ENCODE results near the gene TMTC3.
"Not testable (repeated sequence)": the region's sequence is repeated elsewhere in the genome, so short reads cannot be mapped to it uniquely, and the experiment has no call there.

TMTC3 gene

DNA sequence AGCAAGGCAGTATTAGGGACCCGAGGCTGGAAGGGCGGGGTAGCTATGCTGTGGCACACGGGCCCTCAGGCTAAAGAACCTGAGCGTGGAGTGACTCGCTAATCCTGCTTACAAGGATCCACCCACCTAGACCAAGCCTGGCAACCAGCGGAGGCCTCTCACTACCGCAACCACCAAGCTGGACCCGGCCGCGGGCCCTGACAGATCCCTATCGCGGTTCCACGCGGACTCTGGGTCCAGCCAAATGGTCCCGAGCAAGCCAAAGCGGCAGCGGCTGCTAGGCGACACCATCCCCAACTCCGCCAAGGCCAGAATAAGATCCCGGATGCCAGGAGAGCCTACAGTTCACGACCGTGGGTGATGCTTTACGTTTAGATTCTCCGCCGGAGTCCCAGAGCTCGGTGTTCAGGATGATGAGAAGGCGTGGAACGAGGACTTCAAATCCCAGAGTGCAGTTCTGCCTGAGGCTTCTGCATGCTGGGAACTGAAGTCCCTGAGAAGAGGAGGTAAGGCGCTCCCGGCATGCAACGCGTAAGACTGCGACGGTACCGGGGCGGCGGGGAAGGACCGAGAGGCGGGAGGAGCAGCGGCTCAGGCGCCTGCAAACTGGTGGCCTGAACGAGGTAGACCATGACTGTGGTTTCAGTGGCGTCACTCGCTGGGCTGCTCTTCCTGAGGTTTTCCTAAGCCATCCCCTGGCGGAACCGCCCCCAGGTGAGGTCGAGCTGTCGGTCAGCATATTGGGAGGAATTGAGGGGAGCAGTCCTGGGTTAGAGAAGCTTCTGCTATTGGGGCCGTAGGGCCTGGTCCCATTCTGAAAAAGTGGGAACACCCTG is at the start of gene TMTC3, which contains the start of gene CEP290:
Gene TMTC3 (plus strand): TSS at position 534 of the 836 bp plus-strand sequence. CDS start 6,009 bp downstream, outside the sequence.
Gene CEP290 (minus strand): TSS at position 315 of the 836 bp plus-strand sequence. CDS start 781 bp downstream, outside the sequence.
- DNase-seq, result peak; percentile 99

DNA sequence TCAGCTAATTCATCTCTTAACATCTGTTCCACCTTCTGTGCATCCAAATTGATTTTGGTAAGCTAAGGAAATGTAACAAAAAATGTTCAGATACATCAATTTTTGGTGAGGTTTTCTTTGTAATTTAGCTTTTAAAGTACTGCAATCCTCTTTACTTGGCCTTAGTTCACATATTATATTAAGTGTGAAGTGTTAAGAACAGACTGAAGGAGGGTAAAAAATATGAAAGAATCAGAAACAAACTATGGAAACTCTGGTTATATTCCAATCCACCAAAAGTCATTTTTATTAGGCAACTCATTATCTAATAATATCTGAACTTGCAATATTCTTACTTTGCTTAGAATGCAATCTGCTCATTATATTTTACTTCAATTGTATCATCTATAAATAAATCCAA is 49.3 kb upstream of the TMTC3 start:
- DNase-seq, result no peak

DNA sequence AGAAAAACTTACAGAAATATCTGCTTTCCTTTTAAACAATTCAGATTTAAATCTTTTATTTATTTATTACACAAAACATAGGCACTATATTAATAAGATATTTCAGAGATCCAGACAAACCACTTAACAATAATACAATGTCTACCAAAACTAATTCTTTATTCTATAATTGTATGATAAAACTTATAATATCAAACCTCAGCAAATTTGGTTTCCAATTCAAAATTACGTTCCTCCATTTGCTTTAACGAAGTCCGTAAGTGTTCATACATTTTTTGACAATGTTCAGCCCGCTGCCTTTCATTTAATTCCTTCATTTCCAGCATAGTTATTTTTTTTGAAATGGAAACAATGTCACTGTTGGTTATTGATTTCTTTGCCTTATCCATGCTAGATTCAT is 48.5 kb upstream of the TMTC3 start:
- no peak for DNase-seq

DNA sequence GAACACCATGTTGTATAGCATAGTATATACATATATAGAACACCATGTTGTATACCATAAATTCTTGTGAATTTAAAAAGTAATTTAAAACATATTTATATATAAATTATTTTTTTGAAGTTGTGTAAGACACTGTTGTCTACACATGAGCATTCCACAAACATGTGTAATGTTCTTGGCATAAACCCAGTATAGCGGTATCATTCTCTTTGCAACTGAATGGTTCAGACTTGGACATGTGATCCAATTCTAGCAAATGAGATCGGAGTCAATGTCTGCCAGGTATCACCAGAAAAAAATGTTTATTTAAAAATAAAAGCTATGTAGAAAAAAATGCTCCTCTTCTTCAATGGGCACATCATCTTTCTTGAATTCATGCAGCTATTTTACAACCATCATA is 34.1 kb upstream of the TMTC3 start:
- DNase-seq, result no peak

DNA sequence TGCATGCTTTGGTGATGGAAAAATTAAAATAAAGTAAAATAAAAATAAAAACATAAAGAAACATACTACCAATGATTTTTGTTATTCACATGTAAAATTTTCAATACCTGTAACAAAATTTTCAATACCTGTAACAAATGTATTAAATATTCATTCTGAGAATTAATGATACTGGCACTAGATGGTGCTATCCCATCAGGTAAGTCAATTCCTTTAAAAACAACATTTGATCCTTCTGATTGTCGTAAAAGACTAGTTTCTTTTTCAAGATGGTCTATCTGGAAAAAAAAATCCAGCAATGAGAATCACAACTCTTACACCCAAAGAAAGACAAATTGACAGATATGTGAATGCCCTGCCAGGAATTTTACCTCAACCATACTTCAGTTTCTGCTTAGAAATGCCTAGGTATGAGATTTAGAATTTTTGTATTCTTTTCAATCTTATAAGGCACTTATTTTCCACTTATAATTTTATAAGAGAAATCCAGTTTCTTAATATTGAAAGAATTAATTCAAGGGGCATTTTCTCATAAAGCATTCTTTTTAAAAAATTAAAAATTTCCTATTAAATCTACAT is 30.9 kb upstream of the TMTC3 start:
- peak; percentile 60 for DNase-seq

DNA sequence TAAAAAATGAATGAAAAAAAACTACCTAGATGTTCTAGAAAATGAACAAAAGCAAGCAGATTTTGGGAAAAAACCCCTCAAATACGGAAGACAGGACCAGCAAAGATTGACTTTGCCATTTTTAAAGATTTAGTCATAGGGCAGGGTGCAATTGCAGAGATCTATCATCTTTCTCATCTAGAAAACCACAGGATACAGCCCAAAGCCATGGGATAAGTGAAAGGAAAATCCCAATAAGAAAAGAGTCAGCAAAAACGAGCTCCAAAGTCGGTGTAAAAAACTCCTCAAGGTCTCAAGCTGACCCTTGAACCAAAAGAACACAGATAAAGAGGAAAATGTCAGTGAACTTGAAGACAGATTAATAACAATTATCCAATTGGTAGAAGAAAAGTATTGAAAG is 28.2 kb upstream of the TMTC3 start:
- no peak for DNase-seq

DNA sequence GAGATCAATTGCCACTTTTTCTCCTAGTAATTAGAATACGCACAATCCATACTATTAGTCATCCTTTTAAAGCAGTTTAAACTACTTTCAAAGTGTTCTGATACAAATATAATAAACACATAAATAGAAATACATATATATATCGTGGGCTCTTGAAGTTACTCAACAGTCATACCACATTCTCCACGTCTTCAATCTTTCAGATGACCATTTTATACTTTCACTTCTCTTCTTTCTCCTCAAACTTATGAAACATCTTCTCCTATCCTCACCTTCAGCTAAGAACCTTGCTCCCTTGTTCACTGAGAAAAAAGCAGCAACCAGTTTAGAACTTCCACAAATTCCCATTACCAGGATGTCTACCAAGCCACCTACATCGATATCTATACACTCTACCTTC is 19.4 kb upstream of the TMTC3 start:
- DNase-seq, result no peak

DNA sequence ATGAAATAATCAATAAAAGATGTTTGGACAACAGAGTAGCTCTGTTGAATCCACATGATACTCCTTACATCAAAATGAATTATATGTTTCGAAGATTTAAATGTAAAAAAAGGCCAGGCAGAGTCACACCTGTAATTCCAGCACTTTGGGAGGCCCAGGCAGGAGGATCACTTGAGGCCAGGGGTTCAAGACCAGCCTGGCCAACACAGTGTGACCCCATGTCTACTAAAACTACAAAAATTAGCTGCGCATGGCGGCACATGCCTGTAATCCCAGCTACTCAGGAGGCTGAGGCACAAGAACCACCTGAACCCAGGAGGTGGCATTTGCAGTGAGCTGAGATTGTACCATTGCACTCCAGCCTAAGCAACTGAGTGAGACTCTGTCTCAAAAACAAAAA is 15.0 kb upstream of the TMTC3 start:
- DNase-seq, result no peak

DNA sequence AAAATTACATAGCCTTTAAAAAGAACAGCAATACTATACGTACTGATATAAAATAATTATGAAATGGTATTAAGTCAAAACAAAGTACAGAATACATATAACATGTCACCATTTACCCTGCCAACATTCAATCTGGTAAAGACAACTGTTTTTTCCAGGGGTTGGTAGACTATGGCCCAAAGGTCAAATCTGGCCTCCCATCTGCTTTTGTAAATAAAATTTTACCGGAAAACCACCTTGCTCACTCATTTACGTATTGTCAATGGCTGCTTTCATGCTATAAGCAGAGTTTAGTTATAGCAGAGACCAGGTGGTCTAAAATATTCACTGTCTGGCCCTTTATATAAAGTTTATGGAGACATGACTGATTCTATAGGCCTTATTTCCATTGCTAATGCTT is 14.3 kb upstream of the TMTC3 start:
- DNase-seq, result no peak

DNA sequence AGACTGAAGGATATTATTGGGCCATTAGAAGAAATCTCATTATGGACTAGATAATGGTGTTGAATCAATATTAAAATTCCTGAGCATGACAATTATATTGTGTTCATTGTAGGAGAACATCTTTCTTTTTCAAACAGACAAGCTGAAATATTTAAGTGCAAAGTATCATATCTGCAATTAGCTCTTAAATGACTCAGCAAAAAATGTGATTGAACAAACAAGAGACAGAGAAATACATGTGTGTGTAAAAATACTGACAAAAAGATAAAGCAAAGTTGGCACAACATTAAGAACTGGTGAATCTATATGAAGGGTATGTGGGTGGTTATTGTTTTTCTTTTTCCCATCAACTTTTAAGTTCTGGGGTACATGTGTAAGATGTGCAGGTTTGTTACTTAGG is 9.7 kb upstream of the TMTC3 start:
- DNase-seq, result no peak

DNA sequence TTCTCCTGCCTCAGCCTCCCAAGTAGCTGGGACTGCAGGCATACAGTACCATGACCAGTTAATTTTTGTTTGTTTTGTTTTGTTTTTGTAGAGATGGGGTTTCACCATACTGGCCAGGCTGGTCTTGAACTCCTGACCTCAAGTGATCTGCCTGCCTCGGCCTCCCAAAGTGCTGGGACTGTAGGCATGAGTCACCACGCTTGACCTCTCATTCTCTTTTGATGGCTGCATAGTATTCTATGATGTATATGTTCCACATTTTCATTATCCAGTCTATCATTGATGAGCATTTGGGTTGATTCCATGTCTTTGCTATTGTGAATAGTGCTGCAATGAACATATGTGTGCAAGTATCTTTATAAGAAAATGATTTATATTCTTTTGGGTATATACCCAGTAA is 8.9 kb upstream of the TMTC3 start:
- not testable (repeated sequence) for DNase-seq

DNA sequence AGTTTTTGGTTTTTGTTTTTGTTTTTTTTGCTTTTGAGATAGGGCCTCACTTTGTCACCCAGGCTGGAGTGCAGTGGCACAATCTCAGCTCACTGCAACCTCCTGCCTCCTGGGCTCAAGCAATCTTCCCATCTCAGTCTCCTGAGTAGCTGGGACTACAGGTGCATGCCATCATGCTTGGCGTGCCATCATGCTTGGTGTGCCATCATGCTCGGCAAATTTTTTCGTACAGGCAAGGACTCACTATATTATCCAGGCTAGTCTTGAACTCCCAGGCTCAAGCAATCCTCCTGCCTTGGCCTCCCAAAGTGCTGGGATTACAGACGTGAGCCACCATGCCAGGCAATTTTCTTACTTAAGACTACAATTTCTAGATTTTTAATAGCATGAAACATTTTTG is 2.4 kb upstream of the TMTC3 start:
- not testable (repeated sequence) for DNase-seq

DNA sequence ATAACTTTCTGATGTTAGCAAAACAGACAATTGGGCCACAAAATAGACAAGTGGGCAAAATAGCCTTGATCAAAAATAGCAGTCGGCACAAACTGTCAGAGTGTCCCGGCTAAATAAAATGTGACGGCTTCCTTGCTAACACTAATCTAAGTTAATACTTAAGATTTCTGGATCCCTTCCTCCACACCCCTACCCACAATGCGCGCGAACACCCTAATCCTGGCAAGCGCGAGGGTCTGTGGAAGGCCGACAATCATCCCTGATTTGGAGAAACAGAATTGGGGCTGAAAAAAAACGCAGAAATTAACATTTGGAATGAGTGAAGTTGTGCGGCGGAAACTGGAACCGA is 708 bp upstream of the TMTC3 start:
- DNase-seq, result no peak

DNA sequence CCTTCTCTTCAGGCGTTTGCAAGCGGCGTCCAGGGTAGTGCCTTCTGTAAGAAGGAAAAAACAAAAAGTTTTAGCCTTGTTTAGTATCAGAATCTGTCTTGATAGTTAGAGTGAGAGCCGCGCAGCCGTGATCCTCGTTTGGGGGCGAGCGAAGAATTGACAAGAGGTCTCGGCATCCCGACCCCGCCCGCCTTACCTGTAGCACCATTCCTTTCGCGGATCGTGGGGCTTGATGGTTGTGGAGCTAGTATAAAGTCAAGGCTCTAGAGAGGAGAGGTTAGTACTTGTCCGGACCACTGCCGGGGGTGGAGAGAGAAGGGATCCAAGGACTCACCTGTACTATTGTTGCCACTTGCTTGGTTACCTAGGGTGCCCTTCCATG is 494 bp downstream of the TMTC3 start:
- no peak for DNase-seq

DNA sequence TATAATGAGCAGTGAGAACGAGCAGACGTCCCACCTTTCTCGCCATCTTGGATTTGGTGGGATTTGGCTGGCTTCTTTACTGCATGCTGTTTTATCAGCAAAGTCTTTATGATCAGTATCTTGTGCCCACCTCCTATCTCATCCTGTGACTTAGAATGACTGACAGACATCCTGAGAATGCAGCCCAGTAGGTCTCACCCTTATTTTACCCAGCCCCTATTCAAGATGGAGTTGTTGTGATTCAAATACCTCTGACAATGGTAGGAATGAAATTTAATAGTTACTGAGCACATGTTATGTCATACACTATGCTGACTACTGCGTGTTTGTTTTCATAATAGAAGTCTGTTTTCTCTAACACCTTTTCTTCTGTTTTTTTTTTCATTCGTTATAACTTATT is 1.9 kb downstream of the TMTC3 start:
- no peak for DNase-seq

DNA sequence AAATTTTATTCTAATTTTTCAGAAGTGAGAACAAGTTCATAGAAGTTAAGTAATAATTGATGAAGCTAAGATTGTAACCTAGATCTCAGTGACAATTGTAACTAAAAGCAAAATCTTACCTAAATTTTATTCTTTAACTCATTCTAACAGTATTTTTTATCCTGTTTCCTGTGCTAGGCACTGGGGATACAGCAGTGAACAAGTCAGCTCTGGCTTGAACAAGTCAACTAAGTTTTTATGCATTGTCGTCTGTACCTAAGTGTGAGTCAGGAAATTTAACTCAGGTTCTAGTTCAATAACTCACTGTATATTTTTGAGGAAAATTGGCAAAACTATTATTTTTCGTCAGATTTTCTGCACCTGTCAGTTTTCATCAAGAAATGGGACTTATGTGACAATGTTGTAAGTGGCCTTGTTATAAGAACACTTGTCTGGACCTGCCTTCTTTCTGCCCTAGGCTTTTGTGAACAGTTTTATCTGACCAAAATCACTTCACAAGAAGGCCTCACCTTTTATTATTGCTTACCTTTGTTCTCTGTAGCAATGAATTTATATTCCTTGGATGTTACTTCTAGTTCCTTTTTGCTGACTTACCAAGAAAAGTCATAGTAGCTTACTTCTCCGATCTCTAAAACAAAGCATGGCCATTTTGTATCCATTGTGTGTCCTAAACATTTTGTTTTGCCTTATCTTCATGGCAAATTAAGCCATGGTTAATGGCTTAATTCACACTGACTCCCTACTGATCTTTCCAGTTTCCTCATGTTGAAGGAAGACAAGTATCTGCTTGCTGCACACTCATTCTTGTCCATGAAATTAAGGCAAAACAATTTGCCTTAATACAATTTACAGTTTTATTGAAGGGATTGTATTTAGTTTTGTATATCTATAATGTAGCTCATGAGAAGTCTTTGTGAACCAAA is 2.7 kb downstream of the TMTC3 start:
- no peak for DNase-seq

DNA sequence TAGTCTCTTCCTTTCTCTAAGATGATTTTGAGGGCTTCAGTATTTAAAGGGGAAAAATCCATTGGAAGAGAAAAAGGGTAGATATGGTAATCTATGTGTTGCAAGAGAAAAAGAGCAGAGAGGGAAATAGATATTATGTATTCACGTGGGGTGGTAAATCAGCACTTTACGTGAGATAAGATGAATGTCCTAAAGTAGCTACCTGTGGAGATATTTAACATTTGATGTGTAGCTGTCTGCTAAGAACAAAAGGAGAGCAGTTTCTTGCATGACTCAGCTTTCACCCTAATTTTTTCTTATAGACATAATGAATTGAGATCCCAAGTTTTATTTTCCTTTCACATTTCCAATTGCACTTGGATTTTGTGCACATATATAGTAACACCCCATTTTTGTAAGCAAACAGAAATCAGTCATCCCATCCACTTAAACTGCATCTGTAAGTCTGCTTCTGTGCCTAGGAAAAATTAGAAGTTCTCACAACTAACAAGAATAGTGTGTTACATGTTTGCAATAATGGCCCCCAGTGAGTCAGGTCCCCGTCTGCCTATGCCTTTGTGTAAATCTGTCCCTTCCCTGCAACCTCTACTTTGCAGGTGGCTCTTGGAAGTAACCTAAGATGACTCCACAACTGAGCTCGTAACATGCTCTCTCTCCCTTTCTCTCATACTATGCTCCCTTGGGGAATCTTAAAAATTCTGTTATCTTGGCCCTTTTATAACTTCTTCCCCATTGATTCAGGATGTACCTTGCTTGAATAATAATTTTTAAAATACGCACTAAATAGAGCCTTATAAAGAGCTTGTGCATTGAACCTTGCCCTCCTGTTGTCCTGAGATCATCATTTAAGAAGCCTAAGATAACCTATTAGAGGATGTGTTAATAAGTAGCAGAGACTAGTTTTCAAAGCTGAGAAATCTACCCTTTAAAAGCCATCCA is 3.7 kb downstream of the TMTC3 start:
- DNase-seq, result no peak

DNA sequence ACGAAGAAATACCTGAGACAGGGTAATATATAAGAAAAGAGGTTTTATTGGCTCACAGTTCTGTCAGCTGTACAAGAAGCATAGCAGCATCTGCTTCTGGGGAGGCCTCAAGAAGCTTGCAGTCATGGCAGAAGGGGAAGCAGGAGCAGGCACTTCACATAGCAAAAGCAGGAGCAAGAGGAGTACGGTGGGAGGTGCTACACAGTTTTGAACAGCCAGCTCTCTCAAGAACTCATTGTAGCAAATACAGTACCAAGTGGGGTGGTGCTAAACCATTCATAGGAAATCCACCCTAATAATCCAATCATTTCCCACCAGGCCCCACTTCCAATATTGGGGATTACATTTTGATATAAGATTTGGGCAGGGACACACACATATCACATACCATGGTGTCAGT is 8.0 kb downstream of the TMTC3 start:
- DNase-seq, result no peak

DNA sequence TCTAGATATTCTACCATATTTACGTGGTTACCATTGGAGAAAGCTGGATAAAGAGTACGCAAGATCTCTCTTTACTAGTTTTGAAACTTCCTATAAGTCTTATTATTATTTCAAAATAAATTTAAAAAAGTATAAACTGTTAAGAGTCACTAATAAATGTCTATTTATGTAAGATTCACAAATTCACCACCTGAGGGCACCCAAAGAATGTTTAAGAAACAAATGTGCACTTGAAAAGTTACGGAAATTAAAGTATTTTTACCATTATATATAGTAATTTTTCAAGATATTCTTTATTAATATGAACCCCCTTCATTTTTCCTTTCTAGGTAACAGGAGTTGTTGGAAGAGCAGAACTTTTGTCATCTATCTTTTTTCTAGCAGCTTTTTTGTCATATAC is 11.9 kb downstream of the TMTC3 start:
- DNase-seq, result peak; percentile 53

DNA sequence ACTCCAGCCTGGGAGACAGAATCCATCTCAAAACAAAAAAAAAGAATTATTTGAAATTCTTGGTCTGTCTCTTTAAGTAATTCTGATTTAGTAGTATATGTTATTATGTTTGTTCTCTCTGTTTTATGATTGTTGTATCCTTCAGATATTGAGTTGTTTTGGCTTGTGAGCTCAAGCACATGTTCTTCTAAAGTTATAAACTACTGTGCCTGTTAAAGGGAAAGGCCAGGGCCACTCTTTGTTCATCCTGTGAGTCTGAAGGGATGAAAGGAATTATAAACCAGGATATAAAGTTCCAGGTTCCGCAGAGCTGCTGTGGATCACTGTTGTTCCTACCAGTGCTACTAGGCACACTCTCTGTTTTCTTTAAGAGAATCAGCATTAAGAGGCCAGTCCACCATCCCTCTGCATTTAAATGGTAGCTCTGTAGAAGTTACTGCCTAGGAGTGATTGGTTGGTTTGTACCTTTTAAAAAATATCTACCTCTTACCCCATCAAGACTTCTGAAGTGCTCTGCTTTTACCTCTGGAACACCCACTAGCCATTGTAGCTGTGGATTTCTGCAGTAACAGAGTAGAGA is 14.1 kb downstream of the TMTC3 start:
- DNase-seq, result no peak

DNA sequence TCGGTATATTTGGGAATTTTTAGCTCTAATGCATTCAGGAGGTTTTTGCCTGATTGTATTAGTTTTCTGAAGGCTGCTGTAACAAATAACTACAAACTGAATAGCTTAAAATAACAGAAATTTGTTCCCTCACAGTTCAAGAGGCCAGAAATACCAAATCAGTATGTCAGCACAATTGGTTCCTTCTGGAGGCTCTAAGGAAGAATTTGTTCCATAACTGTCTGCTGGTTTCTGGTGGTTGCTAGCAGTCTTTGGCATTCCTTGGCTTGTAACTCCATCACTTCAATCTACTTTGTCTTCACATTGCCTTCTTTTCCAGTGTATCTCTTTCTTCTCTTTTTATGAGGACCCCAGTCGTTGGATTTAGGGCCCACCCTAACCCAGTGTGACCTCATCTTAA is 21.3 kb downstream of the TMTC3 start:
- no peak for DNase-seq

DNA sequence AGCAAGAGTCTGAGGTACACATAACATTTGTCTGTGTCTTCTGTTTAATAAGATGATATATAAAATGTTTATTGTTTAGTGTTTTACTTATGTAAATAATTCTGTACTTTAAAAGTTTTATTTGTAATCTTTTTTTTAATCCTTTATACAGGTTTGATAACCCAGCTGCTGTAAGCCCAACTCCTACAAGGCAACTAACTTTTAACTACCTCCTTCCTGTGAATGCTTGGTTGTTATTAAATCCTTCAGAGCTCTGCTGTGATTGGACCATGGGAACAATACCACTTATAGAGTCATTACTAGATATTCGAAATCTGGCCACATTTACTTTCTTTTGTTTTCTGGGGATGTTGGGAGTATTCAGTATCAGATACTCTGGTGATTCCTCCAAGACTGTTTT is 24.1 kb downstream of the TMTC3 start:
- DNase-seq, result no peak
